Right lung (tissue), 5 donors: ENCODE results near the gene CD109. TPM values are rescaled to one million over a fixed set of nuclear protein-coding genes. Genes with fewer than 3 reads are reported as not detected.
"Not testable (repeated sequence)": the region's sequence is repeated elsewhere in the genome, so short reads cannot be mapped to it uniquely, and the experiment has no call there.

Experiments
- DNase-seq, 2 donors: peaks; one replicate each; pipeline ENCODE4 v3.0.0-alpha.2; 2013
- polyA plus RNA-seq, 5 donors: library from polyadenylated mRNA; unstranded; fragments of 120-200 nt; gene quantifications; one replicate each; pipeline versions ENCODE4 v1.2.1 to v1.2.3, GENCODE V29; 2013; ENCODE audit warnings: inconsistent platforms in 1 of 5, low replicate concordance in 1 of 5; ENCODE audit not compliant: insufficient read length in 5 of 5, insufficient read depth in 1 of 5

Gene CD109
- polyA plus RNA-seq, 5 donors, result 13.5 to 31.2 (median 23.4) TPM

GRCh38 chr6:73680289-73680918, 15.6 kb upstream of the CD109 start:
- no peak for DNase-seq

DNA sequence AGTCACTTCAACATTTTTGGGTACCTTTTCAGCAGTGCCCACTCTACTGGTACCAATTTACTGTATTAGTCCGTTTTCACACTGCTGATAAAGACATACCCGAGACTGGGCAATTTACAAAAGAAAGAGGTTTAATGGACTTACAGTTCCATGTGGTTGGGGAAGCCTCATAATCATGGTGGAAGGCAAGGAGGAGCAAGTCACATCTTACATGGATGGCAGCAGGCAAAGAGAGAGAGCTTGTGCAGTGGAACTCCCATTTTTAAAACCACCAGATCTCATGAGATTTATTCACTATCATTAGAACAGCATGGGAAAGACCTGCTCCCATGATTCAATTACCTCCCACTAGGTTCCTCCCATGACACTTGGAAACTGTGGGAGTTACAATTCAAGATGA, 12.4 kb upstream of the CD109 start:
- not testable (repeated sequence) for DNase-seq

GRCh38 chr6:73688351-73688750, 7.7 kb upstream of the CD109 start:
- DNase-seq, result no peak

DNA sequence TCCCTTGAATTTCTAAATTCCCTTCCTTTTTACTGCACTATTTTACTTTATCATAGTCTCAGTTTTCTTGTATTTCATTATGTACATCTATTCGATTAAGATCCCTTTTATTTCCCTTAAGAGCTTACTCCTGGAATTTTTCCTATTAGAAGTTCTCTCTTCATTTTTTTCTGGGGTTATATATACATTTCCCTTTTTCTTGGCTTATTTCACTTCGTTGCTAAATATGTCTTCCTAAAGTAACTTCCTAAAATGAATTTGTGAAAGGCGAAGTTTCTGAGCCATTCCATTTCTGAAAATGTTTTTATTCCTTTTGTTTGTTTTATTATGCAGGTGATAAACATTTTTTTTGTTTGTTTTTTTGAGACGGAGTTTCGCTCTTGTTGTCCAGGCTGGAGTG, 5.9 kb upstream of the CD109 start:
- no peak for DNase-seq

GRCh38 chr6:73691512-73691911, 4.5 kb upstream of the CD109 start:
- DNase-seq, result no peak

DNA sequence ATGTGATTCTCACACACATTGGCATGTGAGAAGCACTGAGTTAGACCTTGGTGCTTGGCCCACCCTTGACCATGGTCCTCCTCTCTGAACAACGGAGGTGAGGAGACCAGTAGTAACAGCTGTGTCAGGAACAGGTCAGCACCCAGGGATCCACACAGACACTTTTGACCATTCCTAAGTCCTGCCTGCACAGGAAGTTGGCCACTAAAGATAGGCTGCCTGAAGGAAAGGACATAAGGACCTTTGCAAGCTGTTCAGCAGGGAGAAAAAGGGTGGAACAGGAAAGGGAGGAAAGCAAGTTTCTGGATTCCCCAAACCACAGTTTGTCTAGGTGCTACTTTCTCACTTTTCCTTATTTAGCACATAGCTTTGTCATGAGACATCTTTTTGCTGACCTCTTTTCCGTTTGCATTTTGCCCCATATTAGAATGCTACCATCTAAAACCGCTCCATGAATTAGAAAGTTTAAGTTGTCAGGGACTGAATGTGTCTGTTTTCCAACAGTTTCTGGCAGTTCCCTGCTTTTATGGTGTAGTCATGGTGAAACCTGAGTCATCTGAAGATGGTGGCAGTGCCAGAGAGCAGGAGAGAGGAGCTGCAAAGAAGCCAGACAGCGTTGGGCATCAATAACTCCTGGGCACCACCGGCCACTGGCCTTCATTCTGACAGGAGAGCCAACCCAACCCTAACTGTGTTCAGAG, 1.1 kb upstream of the CD109 start:
- no peak for DNase-seq

- DNase-seq, result no peak
These were observed 1.1 kb downstream of the CD109 start for GRCh38 chr6:73696966-73697655.

DNA sequence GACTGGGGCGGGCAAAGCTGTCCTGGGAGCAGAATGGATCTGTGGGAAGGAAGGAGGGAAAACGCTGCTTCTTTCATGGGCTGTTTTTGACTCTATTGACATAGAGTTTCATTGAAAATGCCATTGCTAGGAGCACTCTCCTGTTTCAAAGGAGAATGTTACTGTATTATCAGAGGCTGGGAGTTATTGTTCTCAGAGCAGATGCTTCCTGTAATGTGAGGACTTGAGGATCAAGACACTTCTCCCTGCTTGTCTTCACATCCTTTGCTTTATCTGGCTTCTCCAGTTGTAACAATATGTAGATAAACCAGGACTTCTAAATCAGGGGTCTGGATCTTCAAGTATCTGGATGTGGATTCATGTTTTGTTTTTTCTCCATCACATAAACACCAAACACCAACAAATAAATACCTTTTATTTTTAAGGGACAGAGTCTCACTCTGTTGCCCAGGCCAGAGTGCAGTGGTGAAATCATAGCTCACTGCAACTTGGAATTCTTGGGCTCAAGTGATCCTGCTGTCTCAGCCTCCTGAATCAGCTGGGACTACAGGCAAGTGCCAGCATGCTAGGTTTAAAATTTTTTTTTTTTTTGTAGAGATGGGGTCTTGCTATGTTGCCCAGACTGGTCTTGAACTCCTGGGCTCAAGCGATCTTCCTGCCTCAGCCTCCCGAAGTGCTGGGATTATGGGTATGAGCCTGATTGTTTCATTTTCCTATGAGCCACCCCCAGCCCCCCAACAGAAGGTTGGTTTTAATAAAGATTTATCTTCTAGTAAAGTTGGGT, 3.9 kb downstream of the CD109 start:
- no peak for DNase-seq

GRCh38 chr6:73702444-73702843, 6.4 kb downstream of the CD109 start:
- DNase-seq, result no peak

DNA sequence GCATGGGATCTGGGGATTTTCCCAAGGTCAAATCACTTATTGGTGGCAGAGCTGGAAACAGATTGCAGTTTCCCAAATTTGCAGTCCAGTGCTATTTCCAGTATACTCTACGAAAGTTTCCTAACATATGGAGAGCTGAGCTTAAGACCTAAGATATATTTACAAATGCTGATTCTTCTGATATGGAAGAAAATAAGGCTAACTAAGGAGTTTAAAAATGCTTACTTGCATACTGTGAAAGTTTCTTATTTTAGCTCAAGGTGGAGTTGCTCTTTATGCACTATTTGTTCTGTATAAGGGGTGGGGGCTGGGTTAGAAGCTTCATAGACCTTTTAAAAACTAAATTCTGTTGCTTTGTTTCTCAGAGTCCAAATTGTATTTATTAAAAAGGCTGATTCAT, 7.5 kb downstream of the CD109 start:
- no peak for DNase-seq

DNA sequence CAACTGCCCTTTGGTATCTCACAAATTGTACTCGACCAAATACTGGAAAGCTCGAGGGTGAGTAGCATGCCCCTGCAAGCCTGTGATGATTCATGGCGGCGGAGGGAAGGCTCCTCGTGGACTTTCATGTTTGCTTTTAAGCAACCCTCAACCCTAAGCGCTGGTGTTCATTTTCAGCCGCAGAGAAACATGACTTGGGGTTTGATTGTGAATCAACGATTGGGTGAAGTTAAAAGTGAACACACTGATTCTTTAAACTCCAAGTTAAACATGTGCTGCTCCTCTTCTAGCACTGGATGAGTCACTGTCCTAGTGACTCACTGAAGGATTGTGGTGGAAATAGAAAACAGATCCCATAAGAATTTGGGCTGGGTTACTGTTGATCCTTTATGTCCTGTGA, 8.3 kb downstream of the CD109 start:
- DNase-seq, result no peak

- no peak for DNase-seq
These were observed 8.8 kb downstream of the CD109 start for GRCh38 chr6:73704798-73705197.

GRCh38 chr6:73706971-73707370, 11.0 kb downstream of the CD109 start:
- DNase-seq, result no peak

GRCh38 chr6:73710470-73710869, 14.5 kb downstream of the CD109 start:
- DNase-seq, result no peak

GRCh38 chr6:73710948-73711347, 14.9 kb downstream of the CD109 start:
- DNase-seq, result no peak

- no peak for DNase-seq
These were observed 16.7 kb downstream of the CD109 start for GRCh38 chr6:73712535-73713173.

- DNase-seq, result no peak
These were observed 17.6 kb downstream of the CD109 start for GRCh38 chr6:73713426-73714147.

- DNase-seq, result not testable (repeated sequence)
These were observed 19.1 kb downstream of the CD109 start for GRCh38 chr6:73715111-73715508.

- DNase-seq, result no peak
These were observed 23.0 kb downstream of the CD109 start for GRCh38 chr6:73719046-73719445.

DNA sequence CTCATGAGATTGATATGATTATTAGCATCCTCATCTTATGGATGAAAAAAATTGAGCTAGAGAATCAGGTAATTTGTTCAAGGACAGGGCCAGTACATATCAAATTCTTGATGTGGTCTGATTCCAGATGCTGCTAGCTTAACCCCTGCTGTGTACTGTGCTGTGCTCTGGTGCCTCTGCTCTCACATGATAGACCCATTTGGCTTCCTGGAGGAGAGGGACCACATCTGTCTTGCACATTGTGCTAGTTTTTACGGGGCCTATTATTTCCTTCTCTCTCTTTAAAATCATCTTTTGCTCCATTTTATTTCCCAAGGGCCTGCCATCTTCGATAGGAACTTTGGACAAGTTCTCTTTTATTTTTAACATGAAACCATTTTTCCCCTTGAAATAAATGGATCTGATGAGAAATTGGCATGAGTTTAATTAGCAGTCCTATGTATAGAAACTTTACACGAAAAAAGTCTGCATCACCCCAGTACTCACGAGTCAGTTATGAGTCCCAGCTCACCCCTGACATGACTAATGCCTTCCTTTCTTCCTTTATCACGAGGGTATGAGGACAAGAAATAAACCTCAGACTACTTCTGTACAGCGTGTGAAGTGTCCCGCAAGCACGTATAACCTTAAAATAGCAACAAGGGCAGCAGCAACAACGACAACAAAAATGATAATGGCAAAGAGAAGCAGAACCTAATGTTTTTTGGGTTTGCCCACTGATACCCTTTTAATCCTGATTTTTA, 26.5 kb downstream of the CD109 start:
- DNase-seq, result no peak
